Astrocyte of the hippocampus (primary cell): ENCODE results near the gene JPH4.

Experiments used
- DNase-seq: peaks from one replicate; pipeline ENCODE4 v3.0.0; 2011; ENCODE audit warnings: low read depth, low spot score

The JPH4 gene

DNA sequence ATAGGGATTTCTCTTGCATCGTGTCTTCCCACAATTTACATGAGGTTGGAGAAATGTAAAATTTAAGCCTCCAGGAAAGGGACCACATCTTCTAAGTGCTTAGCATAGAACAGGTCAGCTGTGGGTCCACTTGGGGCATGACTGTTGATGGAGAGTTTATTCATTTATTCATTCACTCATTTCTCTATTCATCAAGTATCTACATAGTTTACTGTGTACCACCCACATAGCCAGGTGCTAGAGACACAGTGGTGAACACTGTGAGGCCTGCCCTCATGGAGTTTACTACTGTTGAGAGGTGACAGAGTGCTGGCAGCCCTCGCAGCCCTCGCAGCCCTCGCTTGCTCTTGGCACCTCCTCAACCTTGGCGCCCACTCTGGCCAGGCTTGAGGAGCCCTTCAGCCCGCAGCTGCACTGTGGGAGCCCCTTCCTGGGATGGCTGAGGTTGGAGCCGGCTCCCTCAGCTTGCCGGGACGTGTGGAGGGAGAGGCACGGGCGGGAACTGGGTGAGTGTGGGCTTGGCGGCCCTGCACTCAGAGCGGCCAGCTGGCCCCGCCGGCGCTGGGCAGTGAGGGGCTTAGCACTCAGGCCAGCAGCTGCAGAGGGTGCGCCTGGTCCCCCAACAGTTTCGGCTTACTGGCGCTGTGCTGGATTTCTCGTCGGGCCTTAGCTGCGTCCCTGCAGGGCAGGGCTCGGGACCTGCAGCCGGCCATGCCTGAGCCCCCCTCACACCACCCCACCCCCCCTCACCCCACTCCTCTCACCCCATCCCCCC, 1.7 kb upstream of the JPH4 start:
- DNase-seq = no peak

DNA sequence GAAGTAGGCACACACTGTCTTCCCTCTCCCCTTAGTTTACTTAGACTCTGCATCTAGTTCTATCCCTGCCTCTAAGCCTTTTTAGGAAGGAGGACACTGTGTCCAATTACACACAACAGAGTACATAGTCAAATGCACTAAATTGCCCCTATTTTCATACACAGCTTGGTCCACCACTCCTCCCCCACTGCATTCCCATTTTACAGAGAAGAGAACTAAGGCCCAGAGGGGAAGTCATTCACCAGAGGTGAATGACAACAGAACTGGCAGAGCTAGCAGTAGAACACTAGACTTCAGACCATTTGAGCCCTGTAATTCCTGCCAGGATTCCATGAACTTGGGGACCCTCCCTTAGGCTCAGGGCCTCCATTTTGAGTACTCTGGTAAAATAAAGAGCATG, 1.1 kb upstream of the JPH4 start:
- DNase-seq = no peak

DNA sequence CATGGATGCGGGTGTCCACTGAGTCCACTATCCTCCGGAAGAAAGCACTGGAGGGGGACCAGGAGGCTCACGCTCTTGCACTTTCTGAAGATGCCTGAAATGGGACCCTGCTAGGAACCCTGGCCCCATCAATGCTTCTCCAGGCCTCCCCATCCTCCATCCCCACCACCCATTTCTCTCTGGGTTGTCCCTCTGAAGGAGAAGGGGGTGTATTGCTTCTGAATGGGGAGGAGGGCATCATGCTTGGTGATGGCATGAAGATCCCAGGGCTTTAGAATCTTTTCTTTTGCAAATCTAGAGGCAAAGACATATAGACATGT, 681 bp upstream of the JPH4 start:
- DNase-seq = no peak

DNA sequence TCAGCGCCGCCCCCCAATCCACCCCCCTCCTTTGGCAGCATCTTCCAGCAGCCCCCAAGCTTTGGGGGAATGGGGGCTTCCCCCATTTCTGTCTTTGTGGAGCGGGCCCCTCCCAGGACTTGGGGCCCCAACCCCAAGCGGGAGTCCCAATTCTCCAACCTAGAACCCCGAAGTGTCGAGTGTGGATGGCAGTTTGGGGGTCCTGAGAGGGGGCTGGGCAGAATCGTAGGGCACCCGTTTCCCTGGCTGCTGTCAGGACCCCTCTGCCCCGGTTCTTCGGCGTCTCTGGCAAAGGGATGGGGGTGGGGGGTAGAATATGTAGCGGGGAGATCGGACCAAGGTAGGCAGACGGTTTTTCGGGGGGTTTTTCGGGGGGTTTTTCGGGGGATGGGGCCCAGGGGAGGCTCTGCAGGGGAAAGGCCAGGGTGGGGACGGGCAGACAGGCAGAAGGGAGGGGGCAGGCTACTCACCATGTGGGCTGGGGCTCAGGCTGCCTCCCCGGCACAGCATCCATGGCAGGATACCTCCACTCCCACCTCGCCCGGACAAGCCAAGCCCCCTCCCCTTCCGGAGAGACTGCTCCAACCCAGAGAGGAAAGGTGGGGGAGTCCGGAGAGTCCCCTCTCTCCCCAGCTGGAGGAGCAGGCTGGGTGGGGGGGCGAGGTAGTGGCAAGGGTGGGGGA, 739 bp downstream of the JPH4 start:
- DNase-seq = no peak

DNA sequence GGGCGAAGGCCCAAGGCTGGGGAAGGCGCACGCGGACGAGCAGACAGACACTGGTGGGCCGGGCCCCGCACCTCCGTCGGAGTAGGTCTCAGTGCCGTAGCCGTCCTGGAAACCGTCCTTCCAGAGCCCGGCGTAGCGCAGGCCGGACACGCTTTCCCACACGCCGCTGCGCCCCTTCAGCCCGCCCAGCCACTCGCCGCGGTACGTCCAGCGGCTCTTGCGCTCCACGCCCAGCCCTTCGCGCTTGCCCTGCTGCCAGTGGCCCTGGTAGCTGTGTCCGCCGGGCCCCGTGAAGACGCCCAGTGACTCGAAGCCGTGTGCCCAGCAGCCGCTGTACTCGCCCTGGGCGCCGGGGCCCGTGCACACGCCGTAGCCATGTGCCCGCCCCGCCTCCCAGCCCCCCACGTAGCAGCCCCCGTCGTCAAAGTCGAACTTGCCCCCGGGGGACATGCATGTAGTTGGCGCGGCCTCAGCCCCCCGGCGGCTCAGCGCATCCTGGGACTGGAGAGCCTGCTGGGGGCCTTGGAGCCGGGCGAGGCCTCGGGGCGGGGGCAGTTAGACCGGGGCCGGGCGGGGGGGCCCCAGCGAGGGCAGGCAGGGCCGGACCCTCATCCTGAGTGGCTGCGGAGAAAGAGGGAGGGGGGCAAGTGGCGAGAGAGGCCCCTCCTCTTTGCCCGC, 1.4 kb downstream of the JPH4 start:
- peak; percentile 39 for DNase-seq

DNA sequence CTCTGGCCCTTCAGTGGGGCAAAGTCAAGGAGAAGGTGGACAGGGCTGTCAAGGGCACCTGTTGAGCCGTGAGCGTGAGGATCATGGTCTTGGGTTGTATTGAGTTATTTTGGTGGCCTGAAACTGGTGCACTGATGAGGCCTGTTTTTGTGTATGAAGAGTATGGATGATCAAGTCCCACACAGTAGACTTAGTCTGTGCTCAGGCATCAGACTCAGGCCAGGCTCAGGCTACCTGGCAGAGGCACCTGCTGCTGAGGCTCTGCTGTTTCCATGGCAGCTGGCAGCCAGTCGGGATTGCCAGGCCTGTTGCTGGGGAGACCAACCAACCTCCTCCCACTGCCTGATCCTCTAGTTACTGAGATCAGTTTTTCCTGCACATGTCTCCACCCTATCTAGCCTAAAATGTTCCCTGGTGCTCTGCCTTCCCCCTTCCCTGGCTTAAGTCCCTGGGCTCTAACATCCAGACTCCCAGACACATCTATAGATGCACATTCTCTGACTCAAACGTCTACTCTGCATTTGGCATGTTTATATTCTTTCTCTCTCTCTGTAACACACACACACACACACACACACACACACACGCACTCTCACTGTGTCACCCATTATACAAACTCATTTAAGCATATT, 5.1 kb downstream of the JPH4 start:
- no peak for DNase-seq

DNA sequence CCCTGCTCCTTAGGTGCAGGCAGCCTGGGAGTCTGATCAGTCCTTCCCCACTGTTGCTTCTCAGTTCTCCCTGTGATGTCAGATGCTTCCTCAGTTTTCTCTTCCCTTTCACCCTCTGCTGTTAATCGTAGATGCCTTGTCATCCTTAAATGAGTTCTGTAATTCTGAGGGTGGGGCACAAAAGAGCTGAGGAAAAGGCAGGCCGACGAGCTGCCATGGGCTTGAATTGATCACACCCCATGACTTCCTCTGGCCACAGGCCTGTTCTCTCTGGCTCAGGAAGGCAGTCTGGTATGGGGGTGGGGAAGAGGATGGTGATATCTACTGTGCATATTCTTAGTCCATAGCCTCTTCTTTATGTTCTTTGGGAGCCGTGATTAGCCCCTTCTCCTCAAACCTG, 5.8 kb downstream of the JPH4 start:
- DNase-seq = no peak

DNA sequence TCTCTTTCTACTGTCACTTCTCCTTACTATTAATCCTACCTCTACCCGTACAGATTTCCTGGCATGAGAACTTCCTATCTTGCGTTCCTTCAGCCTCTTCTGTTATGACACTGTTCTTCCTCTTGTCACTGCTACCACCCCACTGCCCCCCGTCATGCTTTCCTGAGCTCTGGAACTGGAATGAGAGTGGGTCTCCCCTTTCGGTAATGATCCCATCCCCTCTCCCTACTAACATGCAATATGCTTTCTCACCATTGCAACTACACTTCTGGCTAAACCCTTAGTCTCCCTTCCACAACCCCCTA, 6.1 kb downstream of the JPH4 start:
- no peak for DNase-seq

DNA sequence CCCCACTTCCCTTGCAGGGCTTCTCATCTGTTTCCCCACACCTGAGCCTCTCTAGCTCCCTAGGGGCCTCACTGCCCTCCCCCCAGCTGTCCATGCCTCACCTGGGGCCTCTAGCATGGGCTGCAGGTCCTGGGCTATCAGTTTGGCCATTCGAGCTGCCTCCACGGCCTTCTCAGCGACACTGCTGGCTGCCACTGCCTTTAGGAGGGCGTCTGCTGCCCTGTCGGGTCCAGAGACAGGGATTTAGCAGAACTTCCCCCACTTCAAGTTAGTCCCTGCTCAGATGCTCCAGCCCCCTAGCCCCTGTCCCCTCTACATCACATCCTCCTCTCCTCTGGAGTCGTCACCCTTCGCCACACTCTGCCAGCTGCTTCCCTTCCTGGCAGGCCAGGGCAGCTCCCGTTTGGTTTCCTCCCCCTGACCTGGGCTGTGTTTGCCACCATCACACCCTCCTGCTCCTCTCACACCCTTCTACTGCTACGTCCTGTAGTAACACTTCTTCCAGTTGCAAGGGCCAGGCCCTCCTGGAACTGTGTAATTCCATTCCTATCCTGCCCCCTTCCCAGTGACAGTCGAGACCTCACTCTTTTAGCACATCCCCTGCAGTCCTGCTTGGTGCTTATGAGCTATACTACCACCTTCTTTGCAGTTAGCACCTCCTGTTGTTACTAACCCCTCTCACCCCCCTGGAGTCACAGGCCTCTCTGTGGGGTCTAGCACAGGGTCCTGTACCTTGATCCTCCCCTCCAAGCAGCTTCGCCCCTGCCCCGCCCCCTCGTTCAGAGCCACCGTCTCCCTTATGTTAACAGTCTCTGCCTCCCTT, 6.7 kb downstream of the JPH4 start:
- DNase-seq = no peak

DNA sequence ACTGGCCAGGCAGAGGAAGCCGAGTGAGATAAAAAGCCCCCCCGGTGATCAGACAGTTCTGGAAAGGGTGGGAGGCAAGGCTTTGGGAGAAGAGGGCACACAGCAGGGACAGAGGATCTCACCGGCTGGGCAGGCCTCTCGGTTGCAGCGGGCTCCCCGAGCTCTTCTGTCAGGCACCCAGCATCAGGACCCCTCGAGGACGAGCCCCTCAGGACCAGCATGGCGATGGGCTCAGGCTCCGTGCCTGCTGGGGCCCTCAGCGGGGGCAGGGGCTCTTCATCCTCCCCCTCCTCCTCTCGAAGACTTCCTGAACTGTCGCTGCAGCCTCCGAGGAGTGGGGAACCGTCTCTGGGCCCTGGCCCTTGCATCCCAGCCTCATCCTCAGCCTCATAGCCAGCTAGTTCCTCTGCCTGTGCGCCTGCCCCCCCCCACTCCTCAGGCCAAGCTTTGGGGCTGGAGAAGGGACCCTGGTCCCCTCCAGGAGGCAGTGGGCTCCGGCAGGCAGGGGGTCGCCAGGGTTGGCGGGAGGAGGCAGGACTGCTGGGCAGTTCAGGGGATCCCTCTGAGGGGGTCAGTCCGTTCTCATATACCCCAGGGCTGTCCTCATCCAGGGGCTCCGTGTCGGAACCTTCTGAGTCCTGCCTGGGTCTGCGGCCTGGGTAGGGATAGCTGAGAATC, 7.6 kb downstream of the JPH4 start:
- no peak for DNase-seq

DNA sequence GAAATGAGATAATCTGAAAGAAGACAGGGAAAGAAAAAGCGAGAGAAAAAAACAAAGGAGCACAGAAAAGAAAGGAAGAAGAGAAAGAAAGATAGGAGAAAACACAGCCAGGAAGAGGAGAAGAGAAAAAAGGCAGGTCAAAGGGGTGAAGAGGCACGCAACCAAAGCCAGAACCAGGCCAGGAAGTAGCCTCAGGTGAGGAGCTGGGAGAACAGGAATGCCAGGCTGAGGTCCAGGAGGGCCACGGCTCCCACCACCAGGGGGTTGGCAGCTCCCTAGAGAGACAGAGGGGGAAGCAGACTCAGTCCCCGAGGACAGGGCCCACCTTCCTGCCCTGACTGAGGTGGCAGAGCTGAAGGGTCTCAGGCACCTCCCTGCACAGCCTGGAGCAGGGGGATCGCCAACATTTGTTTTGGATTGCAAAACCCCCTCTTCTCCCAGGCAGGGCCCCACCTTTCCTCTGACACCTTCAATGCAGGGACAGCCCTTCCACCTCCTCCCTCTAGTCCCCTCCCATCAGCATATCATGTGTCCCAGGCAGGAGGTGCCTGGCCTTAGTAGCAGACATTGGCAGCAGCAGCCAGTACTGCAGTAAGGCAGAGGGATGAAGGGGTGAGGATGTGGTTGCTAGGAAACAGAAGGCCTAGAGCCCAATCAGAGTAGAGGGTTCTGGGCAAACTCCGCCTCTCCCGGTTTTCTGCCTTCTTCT, 9.0 kb downstream of the JPH4 start:
- no peak for DNase-seq

DNA sequence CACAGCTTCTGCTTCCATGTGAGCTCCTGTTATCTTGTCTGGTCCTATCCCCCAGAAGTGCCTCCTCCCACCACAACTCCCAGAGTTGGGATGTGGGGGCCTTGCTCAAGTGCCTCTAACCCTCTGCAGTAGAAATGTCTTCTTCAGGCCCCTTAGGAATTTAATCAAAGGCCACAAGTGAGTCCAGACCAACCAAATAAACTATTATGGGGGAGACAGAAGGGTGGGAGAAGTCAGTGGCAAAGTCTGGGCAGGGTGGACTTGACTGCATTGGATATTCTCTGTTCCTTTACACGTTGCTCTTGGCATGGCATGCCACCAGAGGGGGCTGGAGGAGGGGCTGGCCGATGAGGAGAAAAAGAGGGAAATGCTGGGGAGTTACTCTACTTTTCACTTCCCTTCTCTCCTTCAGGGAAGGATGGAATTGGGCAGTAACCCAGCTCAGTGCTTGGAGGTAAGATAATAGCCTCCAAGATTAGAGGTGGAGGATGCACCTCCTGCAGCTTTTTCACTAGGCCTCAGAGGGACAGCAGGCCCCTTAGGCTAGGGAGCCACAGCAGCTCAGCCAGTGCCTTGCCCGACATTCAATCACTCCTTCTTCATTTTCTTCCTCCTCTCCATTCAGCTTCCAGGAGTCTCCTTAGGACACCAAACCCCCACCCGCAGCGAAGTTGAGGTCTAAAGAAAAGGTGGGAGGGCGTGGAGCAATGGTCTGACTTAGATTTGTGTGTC, 9.8 kb downstream of the JPH4 start:
- peak; percentile 21 for DNase-seq

DNA sequence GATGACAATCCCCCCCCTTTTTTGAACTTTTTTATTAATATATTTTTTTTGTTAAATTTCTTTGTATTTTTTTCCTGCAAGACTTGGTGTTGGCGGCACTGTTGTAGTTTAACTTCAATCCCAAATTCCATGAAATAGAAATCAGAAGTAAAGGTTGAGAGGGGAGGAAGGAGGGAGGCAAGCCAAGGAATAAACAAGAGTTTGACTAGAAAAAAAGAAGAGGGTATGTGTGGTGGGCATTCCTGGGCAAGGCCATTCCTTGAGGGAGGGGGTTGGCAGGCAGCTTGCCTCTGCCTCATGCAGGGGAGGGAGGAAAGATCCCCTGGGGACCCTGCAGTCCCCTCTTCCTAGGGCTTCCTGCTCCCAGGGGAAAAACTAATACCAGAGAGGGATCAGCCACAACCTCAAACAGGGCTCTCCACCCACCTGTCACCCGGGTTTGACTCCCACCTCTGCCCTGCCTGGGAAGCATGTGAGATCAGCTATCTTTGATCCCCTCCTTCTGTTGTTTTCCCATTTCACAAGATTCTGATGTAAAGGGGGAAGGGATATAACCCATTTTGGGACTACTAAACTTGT, 10.5 kb downstream of the JPH4 start:
- no peak for DNase-seq

DNA sequence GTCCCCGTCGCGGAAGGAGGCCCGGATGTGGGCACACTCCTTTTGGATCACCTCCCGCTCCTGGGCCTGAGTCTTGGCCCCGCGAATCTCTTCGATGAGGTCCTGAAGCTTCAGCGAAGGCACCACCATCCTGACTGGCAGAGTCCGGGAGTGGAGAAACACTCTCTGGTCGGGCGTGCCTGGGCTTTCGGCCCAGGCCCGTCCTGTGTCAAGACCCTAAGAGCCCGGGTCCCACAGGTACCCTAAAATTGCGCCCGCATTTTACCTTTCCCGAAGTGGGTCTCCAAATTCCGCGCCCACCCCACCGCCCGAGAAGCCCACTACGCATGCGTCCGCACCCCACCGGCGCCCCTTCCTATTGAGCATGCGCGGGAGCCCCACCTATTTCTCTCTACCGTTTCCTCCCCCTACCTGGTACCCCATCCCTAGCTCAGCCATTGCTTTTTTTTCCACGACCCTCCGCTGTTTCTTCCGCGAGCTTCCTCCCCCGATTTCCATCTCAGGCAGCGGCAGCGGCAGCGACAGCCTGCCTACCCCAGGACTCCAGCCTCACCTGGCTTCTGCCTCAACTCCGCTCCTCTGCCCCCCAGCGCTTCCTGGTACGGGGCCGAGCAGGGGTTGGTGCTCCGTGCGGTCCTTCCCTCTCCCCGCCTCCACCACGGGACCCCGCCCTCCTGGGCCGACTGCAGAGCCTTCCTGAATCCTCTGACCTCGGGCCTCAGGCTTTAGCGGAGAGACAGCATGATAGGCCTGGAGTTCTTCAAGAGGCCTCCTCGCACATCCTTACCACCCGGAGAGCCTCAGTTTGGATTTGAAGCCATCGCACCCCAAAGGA, 11.2 kb downstream of the JPH4 start, which contains the start of gene AP1G2:
TSS of gene AP1G2 (minus strand) at position 606 of the 835 bp plus-strand sequence. CDS start at position 129, 477 bp downstream.
- DNase-seq = peak; percentile 76

DNA sequence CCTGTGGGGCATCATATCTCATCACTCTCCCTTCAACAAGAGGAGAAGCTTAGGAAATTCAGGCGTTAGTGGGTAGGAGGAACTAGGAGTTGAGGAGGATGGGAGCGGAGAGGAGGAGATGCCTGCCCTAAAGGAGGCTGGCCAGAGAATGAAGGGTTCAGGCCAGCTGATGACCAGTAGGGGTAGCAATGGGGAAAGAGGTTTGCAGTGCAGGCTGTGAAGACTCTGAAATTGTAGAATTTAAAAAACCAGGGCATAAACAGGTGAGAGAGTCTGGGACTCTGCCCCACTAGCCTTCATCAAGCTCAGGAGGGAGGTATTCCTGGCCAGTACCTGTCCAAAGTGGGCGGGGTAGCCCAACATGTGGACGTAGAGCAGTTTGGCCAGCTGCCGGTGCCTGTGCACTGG, 11.8 kb downstream of the JPH4 start:
- peak; percentile 36 for DNase-seq

DNA sequence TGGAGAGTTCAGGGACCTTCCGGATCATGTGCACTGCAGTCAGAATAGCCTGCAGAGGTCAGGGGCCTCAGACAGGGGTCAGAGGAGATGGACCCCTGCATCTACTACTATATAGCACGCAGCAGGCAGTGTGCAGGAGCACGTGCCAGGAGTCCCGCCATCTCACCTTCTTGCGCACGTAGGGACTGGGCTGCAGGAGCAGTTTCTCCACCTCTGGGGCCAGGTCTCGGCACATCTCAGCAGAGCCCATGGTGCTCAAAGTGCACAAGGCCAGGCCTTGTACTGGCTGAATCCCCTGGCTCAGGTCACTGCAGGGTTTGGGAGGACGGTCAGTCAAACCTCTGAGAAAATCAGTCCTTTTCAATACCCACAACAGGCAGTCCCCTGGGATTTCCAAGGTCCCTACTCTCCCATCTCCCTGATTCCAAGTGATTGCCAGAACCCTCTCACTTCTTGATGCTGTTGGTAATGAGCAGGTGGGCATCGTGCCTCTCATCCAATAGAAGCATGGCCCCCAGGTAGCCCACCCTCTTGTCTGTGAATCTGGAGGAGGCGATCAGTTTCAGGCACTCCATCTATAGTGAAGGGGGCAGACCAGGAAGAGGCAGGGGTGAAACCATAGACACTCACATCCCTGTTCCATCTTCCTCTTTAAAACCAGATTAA, 12.3 kb downstream of the JPH4 start:
- no peak for DNase-seq

DNA sequence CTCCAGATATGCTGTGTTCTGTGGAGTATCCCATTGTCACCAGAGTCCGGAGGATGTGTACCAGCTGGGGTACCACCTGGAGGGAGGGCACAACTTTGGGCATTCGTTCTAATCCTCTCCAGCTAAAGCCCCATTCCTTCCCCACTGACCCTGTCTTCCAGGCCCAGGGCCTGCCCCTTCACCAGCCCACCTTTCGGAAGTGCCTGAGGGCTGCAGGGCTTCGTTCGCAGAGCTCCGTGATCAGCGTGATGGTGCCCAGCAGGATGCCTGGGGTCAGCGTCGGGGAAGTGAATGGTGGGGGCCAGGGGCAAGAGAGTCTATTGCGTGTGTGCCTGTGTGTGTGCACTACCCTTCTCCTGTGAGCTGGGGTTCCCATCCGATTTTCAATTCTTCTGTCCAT, 13.0 kb downstream of the JPH4 start:
- no peak for DNase-seq

DNA sequence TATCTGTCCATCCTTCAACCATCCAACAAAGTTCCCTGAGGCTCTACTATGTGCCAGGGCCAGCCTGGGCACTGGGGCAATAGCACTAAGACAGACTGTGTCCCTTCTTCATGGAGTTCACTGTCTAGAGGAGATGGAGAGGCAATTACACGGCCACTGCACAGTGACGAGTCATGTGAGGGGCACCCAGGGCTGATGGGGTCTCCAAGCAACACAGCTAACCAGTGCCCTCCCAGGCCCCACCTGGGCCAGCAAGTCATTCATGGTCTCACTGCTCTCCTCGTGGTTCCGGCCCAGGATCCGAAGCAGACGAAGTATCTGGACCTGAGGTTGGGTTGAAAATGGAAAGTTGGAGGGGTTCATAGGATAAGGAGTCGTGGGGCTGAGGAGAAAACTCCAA, 13.7 kb downstream of the JPH4 start:
- no peak for DNase-seq
